Measurements from ENCODE around the gene WDR59.
"Not testable (repeated sequence)": the region's sequence is repeated elsewhere in the genome, so short reads cannot be mapped to it uniquely, and the experiment has no call there.

WDR59 gene

DNA sequence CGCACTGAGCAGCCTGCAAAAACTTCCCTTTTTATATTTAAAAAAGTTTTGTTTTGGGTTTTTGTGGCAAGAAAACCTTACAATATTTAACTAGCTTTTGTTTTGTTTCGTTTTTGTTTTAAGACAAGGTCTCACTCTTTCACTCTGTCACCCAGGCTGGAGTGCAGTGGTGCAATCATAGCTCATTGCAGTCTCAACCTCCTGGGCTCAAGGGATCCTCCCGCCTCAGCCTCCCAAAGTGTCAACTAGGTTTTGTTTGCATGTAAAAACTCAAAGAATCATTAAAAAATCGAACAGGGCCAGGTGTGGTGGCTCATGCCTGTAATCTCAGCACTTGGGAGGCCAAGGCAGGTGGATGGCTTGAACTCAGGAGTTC is 132.4 kb downstream of the WDR59 start:
- DNase-seq (ENCODE audit: low spot score): no peak

DNA sequence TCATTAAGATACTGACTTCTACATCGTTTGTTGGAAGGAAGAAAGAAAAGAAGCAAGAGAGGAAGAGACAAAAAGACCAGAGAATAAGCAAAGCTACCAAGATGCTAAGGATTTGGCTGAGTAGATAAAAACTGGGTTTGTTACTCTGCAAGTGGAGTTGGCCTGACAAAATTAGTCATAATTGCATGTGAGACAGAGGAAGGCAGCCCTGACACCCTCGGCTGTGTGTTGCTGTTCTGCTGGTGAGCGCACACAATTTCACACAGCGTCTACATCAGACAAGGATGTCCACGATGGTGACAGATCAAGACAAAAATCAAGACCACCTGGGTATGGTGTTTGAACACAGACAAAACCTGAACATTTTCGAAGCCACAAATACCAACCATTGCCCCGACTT is 134.9 kb downstream of the WDR59 start:
- no peak for DNase-seq (ENCODE audit: low spot score)

DNA sequence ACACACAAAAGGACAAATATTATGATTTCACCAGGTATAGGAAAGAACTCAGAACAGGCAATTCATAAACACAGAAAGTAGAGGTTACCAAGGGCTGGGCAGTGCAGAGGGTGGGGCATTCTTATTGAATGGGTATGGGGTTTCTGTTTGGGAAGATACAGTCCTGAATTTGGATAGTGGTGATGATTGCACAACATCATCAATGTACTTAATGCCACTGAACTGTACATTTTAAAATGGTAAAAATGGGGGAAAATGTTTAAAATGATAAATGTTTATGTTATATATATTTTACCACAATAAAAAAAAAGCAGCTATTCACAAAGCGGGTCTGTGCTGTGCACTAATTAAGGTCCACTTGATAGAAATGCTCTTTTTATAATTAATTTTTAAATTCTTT is 137.7 kb downstream of the WDR59 start:
- DNase-seq (ENCODE audit: low spot score): no peak

DNA sequence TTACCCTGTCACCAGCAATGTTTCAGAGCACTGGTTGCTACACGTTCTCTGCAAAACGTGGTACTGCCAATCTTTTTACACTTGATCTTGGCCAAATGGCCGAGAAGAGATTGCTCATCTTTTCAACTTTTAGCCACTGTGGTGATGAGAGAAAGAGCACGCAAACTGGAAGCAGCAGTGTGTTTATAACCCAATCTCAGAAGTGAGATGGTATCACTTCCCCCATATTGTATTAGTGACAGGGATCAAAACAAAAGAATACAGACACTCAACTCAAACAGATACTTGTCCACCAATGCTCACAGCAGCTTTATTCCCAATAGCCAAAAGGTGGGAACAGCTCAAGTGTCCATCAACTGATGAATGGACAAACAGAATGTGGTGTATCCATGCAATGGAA is 138.2 kb downstream of the WDR59 start:
- no peak for DNase-seq (ENCODE audit: low spot score)

DNA sequence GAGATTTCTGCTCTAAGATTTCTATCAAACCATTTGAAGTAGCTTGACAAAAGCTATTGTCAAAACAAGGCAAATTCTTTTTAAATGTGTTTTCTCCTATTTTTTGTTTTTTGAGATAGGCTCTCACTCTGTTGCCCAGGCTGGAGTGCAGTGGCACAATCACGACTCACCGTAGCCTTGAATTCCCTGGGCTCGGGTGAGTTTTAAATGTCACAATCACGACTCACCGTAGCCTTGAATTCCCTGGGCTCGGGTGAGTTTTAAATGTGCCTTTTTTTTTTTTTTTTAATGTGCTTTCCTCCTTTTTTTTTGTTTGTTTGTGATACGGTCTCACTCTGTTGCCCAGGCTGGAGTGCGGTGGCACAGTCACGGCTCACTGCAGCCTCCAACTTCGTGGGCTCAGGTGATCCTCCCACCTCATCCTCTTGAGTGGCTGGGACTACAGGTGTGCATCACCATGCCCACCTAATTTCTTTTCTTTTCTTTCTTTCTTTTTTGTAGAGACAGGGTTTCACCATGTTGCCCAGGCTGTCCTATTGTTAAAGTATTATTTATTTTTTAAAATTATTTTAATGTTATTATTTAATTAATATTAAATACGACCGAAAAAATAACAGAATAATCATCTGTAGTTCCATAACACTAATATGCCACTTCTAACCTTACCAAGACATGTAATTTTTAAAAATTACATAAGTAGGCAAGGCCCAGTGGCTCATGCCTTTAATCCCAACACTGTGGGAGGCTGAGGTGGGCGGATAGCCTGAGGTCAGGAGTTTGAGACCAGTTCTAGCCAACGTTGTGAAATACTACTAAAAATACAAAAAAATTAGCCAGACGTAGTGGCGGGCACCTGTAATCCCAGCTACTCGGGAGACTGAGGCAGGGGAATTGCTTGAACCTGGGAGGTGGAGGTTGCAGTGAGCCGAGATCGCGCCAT is 140.6 kb downstream of the WDR59 start:
- DNase-seq (ENCODE audit: low spot score): no peak

DNA sequence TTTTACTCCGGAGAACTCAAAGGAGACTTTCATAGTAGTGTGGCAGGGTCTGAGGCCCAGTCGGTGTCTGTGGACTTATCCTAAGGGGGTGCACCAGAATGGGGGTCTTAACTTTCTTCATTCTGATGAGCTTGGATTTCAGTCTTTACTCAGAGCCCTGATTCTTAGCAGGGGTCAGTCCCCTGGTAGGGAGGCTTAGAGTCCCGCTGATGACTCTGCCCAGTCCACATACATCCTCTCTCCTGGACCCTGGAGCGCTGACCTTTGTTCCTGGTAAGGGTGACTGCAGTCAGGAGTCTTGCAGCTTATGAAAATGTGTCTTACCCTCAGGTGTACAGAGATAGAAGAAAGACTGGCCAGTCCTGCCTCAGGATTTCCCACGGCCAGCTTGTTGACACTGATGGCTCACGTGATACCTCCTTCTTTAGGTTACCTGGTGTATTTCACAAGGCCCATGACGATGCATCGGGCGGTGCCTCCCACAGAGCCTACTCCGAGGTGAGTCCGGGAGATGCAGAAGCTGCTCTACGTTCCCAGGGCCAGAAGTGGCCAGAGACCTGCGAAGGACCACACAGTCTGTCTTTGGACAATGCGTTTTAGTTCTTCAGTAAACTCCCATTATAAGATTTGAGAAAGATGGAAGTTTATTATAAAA is 141.4 kb downstream of the WDR59 start:
- DNase-seq (ENCODE audit: low spot score): not testable (repeated sequence)

DNA sequence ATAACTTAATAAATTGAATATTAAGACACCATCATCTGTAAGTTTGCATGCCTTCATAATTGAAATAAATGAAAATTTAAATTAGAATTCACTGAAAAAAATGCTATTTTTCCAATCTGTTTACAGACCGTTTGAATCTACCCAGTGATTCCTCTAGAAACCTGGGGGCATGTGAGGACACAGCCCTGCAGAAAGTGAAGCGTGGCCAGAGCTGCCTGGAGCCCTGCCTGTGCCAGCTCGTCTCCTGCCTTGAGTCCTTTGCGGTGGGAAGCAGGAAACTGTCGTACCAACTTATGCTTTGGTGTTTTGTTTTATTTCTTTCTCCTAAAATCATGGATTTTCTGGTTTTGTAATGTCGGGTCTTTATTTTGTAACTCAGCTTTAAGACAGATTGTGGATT is 142.5 kb downstream of the WDR59 start:
- DNase-seq (ENCODE audit: low spot score): no peak

DNA sequence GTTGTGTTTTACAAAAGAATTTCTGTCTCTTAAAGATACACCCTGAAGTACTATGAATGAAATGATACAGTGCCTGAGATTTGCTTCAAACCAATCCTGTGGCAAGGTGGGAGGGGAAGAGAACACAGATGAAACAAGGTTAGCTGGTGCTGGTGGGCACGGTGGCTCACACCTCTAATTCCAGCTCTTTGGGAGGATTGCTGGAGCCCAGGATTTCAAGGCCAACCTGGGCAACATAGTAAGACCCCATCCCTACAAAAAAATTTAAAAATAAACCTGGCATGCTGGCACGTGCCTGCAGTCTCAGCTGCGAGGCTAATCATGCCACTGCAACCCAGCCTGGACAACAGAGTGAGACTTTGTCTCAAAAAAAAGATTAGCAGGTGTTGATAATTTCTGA is 143.0 kb downstream of the WDR59 start:
- no peak for DNase-seq (ENCODE audit: low spot score)

DNA sequence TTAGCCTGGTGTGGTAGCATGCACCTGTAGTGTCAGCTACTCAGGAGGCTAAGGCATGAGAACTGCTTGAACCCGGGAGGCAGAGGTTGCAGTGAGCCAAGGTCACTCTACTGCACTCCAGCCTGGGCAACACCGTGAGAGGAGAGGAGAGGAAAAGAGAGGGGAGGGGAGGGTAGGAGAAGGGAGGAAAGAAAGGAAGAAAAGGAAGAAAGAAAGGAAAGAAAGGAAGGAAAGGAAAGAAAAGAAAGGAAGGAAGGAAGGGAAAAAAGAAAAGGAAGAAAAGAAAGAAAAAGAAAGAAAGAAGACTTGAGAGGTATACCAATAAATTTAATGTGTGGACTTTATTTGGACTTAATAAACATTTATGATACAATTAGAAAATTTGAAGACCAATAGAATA is 143.5 kb downstream of the WDR59 start:
- no peak for DNase-seq (ENCODE audit: low spot score)

DNA sequence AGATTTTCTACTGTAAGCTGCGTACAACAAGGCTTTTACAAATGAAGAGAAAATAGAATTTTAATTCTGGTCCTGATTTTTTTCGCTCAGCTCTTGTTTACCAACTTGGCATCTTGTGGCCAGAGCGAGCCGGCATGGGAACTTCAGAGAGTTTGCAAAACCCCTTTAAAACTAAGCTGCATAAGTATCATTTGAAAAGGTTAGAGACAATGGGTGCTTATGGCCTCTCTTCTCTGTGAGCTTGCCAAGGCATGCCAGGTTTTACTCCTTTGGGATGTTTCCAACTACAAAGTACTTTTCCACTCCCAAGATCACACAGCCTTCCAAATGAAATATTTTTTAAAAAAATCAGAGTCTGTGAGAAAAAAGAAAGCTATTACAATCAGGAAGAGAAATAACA is 147.9 kb downstream of the WDR59 start:
- no peak for DNase-seq (ENCODE audit: low spot score)

DNA sequence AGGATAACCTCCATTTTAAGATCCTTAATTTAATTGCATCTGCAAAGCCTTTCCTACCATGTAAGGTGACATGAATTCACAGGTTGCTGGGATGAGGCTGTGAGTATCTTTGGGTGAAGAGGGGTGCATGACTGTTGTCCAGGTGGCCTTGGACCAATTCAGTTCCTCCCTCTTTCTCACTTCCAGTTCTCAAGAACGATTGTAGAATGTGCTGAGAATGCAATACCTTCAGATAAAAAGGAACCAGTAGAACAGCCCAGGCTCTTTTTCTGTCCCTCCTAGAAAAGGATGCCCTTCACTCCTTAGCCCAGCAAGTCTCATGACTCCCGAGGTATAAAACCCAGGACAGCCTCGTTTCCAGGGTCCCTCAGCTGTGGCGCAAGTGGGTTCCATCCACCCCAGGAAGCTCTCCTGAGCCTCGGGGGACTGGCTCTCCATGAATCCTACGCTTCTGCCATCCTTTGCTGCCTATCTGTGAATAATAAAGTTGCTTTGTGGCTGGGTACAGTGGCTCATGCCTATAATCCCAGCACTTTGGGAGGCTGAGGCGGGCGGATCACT is 148.7 kb downstream of the WDR59 start:
- no peak for DNase-seq (ENCODE audit: low spot score)

DNA sequence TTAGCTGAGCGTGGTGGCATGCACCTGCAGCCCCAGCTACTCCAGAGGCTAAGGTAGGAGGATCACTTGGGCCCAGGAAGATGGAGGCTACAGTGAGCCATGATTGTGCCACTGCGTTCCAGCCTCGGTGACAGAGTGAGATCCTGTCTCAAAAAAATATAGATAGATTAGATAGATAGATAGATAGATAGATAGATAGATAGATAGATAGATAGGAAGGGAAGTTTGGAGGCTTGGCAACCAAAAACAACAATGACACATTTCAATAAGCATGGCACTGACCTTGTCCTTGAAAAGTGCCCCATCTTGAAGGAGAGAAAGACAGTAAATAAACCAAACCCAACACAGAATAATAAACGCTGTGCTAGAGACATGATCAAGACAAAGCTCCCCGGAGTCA is 152.7 kb downstream of the WDR59 start:
- DNase-seq (ENCODE audit: low spot score): no peak

DNA sequence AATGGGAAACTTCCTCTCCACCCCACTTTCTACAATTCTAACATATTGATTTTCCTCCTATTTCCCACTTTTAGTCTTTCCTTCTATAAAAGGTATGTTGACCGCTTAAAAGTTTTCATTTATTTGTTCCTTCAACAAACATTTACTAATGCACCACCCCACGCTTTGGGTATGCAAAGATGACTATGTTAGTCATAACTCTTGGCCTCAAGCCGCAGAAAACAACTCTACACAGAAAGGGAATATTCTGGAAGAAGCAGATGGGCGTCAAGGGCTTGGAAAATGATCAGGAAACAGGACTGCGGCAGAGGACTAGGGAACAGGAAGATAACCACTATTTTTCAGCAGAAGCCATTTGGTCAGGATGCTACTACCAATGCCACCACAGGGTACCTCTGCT is 153.5 kb downstream of the WDR59 start:
- DNase-seq (ENCODE audit: low spot score): no peak

DNA sequence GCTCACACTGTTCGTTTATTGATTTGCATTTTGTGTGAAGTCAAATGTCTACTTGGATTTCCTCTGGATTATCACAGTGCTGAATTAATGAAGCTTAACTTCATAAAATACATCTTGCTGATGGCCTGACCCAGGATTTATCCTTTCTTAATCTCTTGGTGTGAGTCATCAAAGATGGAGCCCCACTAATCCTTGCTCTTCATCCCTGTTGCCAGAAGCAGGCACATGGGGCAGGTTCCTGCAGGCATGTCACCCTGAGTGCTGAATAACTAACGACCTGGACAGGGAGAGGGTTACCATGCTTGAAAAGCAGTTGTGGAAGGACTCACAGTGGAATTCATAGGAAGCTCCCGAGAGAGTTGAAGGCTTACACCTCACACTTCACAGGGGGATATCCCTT is 154.3 kb downstream of the WDR59 start:
- no peak for DNase-seq (ENCODE audit: low spot score)

DNA sequence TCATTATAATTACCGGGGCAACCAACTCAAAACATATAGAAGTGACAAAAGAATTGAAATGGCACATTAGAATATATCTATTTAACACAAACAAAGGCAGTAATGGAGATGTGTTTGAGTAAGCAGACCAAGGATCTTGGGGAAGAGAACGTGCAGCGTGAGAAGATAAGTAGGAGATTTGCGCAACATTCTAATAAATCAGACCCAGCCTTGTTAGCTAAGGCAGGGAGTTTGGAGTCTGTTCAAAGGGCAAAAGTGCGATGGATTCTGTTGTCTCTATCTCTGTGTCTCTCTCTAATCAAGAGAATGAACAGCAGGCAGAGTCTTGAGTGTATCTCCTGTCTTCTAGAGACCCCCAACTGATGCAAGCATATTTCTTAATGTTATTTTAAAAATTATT is 155.3 kb downstream of the WDR59 start:
- DNase-seq (ENCODE audit: low spot score): no peak

DNA sequence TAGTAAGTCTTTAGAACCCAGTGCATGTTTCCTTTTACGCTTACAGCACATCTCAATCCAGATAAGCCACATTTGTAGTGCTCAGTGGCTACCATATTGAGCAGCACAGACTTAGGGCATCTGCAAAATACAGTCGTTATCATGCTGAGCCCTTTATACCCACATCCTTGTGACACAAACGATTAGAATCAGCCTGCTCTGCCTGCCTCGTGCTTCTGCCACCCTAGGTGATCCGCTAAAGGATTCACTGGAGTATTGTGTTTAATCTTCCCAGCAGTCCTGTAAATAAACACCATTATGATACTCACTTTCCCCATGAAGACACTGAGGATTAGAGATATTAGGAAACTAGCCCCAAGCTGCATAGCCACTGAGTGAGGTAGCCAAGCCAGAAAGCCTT is 159.0 kb downstream of the WDR59 start:
- no peak for DNase-seq (ENCODE audit: low spot score)

DNA sequence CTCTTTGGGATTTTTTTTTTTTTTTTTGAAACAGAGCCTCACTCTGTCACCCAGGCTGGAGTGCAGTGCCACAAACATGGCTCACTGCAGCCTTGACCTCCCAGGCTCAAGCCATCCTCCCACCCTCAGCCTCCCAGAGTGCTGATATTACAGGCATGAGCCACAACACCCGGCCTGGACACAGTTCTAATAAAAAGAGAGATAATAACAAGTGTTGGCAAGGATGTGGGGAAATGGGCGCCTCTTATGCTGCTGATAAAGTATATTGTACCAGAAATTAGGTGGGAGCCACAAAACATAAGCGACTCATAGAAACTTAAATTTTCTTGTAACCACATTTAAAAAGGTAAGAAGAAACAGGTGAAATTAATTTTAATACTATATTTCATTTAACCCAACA is 159.9 kb downstream of the WDR59 start:
- no peak for DNase-seq (ENCODE audit: low spot score)
